NCI-H1105 (cell line): Measurements from ENCODE around the gene IFT122.
"Not testable (repeated sequence)": the region's sequence is repeated elsewhere in the genome, so short reads cannot be mapped to it uniquely, and the experiment has no call there.

Source experiments
- DNase-seq: peaks from one replicate; lab custom pipeline; 2025; lab: John Stamatoyannopoulos, UW

IFT122 gene

GRCh38 chr3:129540776-129541516, 100.9 kb downstream of the IFT122 start:
- DNase-seq = no peak

GRCh38 chr3:129542747-129543146, 102.7 kb downstream of the IFT122 start:
- DNase-seq = no peak

- no peak for DNase-seq
Measured at GRCh38 chr3:129543156-129543790, 103.2 kb downstream of the IFT122 start, which contains the start of gene H1-8. H1-8 (plus strand) TSS chr3:129543175; CDS start chr3:129543219, 44 bp downstream.

- no peak for DNase-seq
Measured at GRCh38 chr3:129543999-129544398, 104.0 kb downstream of the IFT122 start.

- DNase-seq = not testable (repeated sequence)
Measured at GRCh38 chr3:129545951-129546350, 105.9 kb downstream of the IFT122 start.

- no peak for DNase-seq
Measured at GRCh38 chr3:129547241-129547640, 107.2 kb downstream of the IFT122 start.

- DNase-seq = no peak
Measured at GRCh38 chr3:129548104-129548965, 108.3 kb downstream of the IFT122 start.

GRCh38 chr3:129549006-129549800, 109.2 kb downstream of the IFT122 start:
- no peak for DNase-seq

- DNase-seq = no peak
Measured at GRCh38 chr3:129549805-129550204, 109.8 kb downstream of the IFT122 start.

- no peak for DNase-seq
Measured at GRCh38 chr3:129552287-129553050, 112.4 kb downstream of the IFT122 start.

GRCh38 chr3:129553171-129553570, 113.1 kb downstream of the IFT122 start:
- no peak for DNase-seq

GRCh38 chr3:129553719-129554118, 113.7 kb downstream of the IFT122 start:
- no peak for DNase-seq

- DNase-seq = no peak
Measured at GRCh38 chr3:129554356-129555152, 114.5 kb downstream of the IFT122 start.

GRCh38 chr3:129555153-129555550, 115.1 kb downstream of the IFT122 start:
- no peak for DNase-seq

- no peak for DNase-seq
Measured at GRCh38 chr3:129555616-129556357, 115.8 kb downstream of the IFT122 start.

- DNase-seq = no peak
Measured at GRCh38 chr3:129556358-129556695, 116.3 kb downstream of the IFT122 start.

- no peak for DNase-seq
Measured at GRCh38 chr3:129556890-129557547, 117.0 kb downstream of the IFT122 start.

GRCh38 chr3:129557548-129557894, 117.5 kb downstream of the IFT122 start:
- DNase-seq = no peak
